SU-DHL-6 (cell line): Measurements from ENCODE around the gene AGAP1.

Experiments used
- H2AFZ ChIP-seq: fragments of 200-600 bp; sonication (generic); 2 replicates; pipeline ENCODE4 v1.6.1; 2014; ENCODE audit warnings: low read depth, mild to moderate bottlenecking, moderate library complexity, mixed read lengths, antibody characterized with exemption, low read length; ENCODE audit not compliant: severe bottlenecking
- H3F3A ChIP-seq: fragments of 200-600 bp; shearing (Covaris generic); 2 replicates; pipeline ENCODE4 v1.6.0; 2016; ENCODE audit warnings: antibody characterized with exemption, mild to moderate bottlenecking; ENCODE audit not compliant: insufficient read depth
- H3K27ac ChIP-seq: fragments of 200-600 bp; sonication (generic); 2 replicates; pipeline ENCODE4 v1.5.1; 2016; ENCODE audit warnings: low read depth, mild to moderate bottlenecking, low read length, moderate library complexity, mixed read lengths
- H3K27me3 ChIP-seq: fragments of 200-600 bp; sonication (generic), shearing (Covaris generic); 2 replicates; pipeline ENCODE4 v1.6.0; 2014; ENCODE audit warnings: mild to moderate bottlenecking, low read length
- H3K36me3 ChIP-seq: fragments of 200-600 bp; sonication (generic); 2 replicates; pipeline ENCODE4 v1.6.1; 2014; ENCODE audit warnings: mild to moderate bottlenecking, low read length, mixed read lengths
- H3K4me2 ChIP-seq: fragments of 300-600, 200-600 bp; shearing (Covaris generic), sonication (generic); 2 replicates; pipeline ENCODE4 v1.6.0; 2014; ENCODE audit warnings: low read length, low read depth, mild to moderate bottlenecking; ENCODE audit not compliant: poor library complexity, severe bottlenecking
- H3K4me3 ChIP-seq: fragments of 200-600 bp; sonication (generic); 2 replicates; pipeline ENCODE4 v1.5.1; 2014; ENCODE audit warnings: antibody characterized with exemption, low read length, mild to moderate bottlenecking, mixed read lengths; ENCODE audit not compliant: insufficient read depth, poor library complexity, severe bottlenecking
- H3K79me2 ChIP-seq: fragments of 200-600 bp; sonication (generic); 2 replicates; pipeline ENCODE4 v1.6.1; 2014; ENCODE audit warnings: mild to moderate bottlenecking, low read length, moderate library complexity; ENCODE audit not compliant: insufficient read depth
- H3K9ac ChIP-seq: fragments of 200-600 bp; sonication (generic); 2 replicates; pipeline ENCODE4 v1.7.0; 2014; ENCODE audit warnings: mild to moderate bottlenecking, low read length
- H3K9me2 ChIP-seq: fragments of 200-600 bp; sonication (generic); replicated peaks from 2 replicates; pipeline ENCODE4 v1.6.1; 2014; ENCODE audit warnings: low read length; ENCODE audit not compliant: insufficient read depth
- H3K9me3 ChIP-seq: fragments of 200-600 bp; sonication (generic); 2 replicates; pipeline ENCODE4 v1.6.1; 2014; ENCODE audit warnings: low read length, mixed read lengths; ENCODE audit not compliant: insufficient read depth
- H4K20me1 ChIP-seq: fragments of 200-600 bp; sonication (generic); 2 replicates; pipeline ENCODE4 v1.6.1; 2014; ENCODE audit warnings: low read depth, mild to moderate bottlenecking, antibody characterized with exemption, low read length, moderate library complexity, mixed read lengths
- CTCF ChIP-seq: fragments of 200-600 bp; sonication (generic); IDR thresholded peaks from one replicate; pipeline ENCODE4 v1.5.1; 2017; ENCODE audit warnings: antibody characterized with exemption, mild to moderate bottlenecking, low read length, moderate library complexity; ENCODE audit not compliant: insufficient read depth, poor library complexity, severe bottlenecking
- EZH2phosphoT487 ChIP-seq: fragments of 200-600 bp; sonication (generic), shearing (Covaris generic); conservative IDR thresholded peaks from 2 replicates; pipeline ENCODE4 v1.6.1; 2018; ENCODE audit warnings: mild to moderate bottlenecking, antibody characterized with exemption, low read length, moderate library complexity, mixed read lengths

Gene AGAP1

DNA sequence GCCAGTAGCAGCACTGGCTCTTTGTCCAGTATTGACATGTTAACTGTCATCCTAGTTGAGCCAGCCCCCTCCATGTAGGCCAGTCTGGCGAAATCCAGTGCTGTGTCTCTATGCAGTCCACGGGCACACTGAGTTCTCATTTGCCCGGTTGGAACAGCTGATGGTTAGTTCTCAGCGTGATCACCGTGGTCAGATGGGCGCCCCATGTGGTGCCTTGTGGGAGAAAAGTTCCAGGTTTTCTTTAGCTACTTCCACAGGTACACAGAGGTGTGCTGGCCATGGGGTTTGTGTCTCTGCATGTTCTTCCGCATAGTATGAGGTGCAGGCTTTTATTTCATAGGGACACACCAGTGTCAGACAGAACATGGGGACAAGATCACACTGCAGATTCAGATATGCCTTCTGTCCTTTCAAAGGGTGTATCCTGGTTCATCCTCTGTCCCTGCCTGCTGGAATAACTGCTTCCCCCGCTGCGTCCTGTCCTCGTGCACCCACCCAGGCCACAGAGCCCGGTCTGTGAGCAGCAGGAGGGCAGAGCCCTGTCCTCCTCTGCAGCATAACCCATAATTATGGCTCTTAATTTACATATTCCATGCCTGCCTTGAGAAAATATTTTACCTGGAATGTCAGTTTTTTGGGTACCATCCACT lies 340.3 kb downstream of the AGAP1 start:
- Histone ChIP-seq H4K20me1 (no peaks in the 10 kb centered on the region), H3K4me2 (no peak overlapping the region), H3K27me3 (no peaks in the 10 kb centered on the region), H3K4me3 (no peak overlapping the region), H3K9me2 (no peaks in the 10 kb centered on the region), H3K27ac (no peak overlapping the region), H3K9ac (no peak overlapping the region), H3K36me3 (no peaks in the 10 kb centered on the region), H3K79me2 (no peaks in the 10 kb centered on the region), H2AFZ (no peak overlapping the region), H3K9me3 (no peaks in the 10 kb centered on the region), H3F3A (no peaks in the 10 kb centered on the region)
- no peak for TF ChIP-seq CTCF
- TF ChIP-seq EZH2phosphoT487 = no peak

GRCh38 chr2:235834781-235835180 lies 340.9 kb downstream of the AGAP1 start:
- no peaks in the 10 kb centered on the region for H4K20me1 ChIP-seq
- no peaks in the 10 kb centered on the region for H3K27me3 ChIP-seq
- H3K9ac ChIP-seq = no peak overlapping the region
- H3K79me2 ChIP-seq = no peaks in the 10 kb centered on the region
- no peak overlapping the region for H3K27ac ChIP-seq
- H3K36me3 ChIP-seq = no peaks in the 10 kb centered on the region
- no peak overlapping the region for H3K4me2 ChIP-seq
- H3K4me3 ChIP-seq = no peak overlapping the region
- no peak for TF ChIP-seq CTCF
- no peak for TF ChIP-seq EZH2phosphoT487
- no peaks in the 10 kb centered on the region for H3K9me3 ChIP-seq
- H3K9me2 ChIP-seq = no peaks in the 10 kb centered on the region
- no peak overlapping the region for H2AFZ ChIP-seq
- no peaks in the 10 kb centered on the region for H3F3A ChIP-seq

GRCh38 chr2:235835810-235836209 lies 342.0 kb downstream of the AGAP1 start:
- Histone ChIP-seq H3K27me3 (no peaks in the 10 kb centered on the region), H3K4me3 (no peak overlapping the region), H3K27ac (no peak overlapping the region), H3K36me3 (no peaks in the 10 kb centered on the region), H3K9ac (no peak overlapping the region), H4K20me1 (no peaks in the 10 kb centered on the region), H3K79me2 (no peaks in the 10 kb centered on the region), H3K4me2 (no peak overlapping the region), H2AFZ (no peak overlapping the region), H3K9me2 (no peaks in the 10 kb centered on the region), H3F3A (no peaks in the 10 kb centered on the region), H3K9me3 (no peaks in the 10 kb centered on the region)
- TF ChIP-seq CTCF (no peak), EZH2phosphoT487 (no peak)
